ENCODE measurements around the gene CCL1. TPM values are rescaled to one million over a fixed set of nuclear protein-coding genes. Genes with fewer than 3 reads are reported as not detected.

CCL1 gene
- total and polyA plus RNA-seq, 2 experiments from 2014 or later, result not detected

DNA sequence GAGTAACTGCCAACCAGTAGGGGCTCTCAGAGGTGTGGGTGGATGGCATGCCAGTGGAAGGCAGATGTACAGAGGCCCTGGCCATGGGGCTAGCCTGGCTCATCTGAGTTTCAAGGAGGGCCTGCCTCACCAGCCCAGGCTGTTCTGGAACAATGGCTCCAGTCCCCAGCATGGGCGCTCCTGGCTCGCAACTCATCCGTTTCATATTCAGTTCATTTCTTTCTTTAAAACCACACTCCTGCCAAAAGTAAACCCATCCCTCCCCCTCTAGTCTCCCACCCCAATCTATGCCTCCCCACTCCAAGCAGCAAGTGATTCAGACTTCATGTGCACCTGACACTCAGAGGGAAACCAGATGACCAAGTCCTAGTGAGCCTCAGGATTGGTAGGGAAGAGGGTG lies 4.4 kb downstream of the CCL1 start:
- Histone ChIP-seq H3K4me3 (no peak overlapping the region), H3K79me2 (replicated peaks; ENCODE audit: insufficient read depth) (no peaks in the 10 kb centered on the region), H2AFZ (no peak overlapping the region), H3K4me1 (ENCODE audit: insufficient read depth) (no peaks in the 10 kb centered on the region), H3F3A (replicated peaks; ENCODE audit: low read depth) (no peaks in the 10 kb centered on the region), H3K27me3 (ENCODE audit: insufficient read depth) (no peaks in the 10 kb centered on the region), H3K36me3 (ENCODE audit: insufficient read depth) (no peaks in the 10 kb centered on the region), H3K9me2 (ENCODE audit: insufficient read depth) (peaks cover 4% of the 10 kb centered on the region; the same call in 1 of the 2 replicates), H3K4me2 (no peak overlapping the region), H3K27ac (ENCODE audit: low read depth) (no peak overlapping the region), H4K20me1 (replicated peaks; ENCODE audit: insufficient read depth) (no peaks in the 10 kb centered on the region)
- H3K4me1 Mint-ChIP-seq, result no peaks in the 10 kb centered on the region
- ATAC-seq, result no peak
- H3K27ac Mint-ChIP-seq, result no peak overlapping the region
- TF ChIP-seq, protein P1, sequence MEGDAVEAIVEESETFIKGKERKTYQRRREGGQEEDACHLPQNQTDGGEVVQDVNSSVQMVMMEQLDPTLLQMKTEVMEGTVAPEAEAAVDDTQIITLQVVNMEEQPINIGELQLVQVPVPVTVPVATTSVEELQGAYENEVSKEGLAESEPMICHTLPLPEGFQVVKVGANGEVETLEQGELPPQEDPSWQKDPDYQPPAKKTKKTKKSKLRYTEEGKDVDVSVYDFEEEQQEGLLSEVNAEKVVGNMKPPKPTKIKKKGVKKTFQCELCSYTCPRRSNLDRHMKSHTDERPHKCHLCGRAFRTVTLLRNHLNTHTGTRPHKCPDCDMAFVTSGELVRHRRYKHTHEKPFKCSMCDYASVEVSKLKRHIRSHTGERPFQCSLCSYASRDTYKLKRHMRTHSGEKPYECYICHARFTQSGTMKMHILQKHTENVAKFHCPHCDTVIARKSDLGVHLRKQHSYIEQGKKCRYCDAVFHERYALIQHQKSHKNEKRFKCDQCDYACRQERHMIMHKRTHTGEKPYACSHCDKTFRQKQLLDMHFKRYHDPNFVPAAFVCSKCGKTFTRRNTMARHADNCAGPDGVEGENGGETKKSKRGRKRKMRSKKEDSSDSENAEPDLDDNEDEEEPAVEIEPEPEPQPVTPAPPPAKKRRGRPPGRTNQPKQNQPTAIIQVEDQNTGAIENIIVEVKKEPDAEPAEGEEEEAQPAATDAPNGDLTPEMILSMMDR (conservative IDR thresholded peaks at IDR 0.05; ENCODE audit: low read depth in 2 of 2), result no peak
- TF ChIP-seq, protein P2, sequence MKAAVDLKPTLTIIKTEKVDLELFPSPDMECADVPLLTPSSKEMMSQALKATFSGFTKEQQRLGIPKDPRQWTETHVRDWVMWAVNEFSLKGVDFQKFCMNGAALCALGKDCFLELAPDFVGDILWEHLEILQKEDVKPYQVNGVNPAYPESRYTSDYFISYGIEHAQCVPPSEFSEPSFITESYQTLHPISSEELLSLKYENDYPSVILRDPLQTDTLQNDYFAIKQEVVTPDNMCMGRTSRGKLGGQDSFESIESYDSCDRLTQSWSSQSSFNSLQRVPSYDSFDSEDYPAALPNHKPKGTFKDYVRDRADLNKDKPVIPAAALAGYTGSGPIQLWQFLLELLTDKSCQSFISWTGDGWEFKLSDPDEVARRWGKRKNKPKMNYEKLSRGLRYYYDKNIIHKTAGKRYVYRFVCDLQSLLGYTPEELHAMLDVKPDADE (IDR thresholded peaks at IDR 0.05), result no peak
- no peak for TF ChIP-seq STAT1 (IDR thresholded peaks at IDR 0.05; ENCODE audit: unreplicated experiment)
- no peak for TF ChIP-seq JUNB (IDR thresholded peaks at IDR 0.05; ENCODE audit: unreplicated experiment)
- TF ChIP-seq POLR2AphosphoS5 (IDR thresholded peaks at IDR 0.05; ENCODE audit: low read depth), result no peak
- TF ChIP-seq NANOG (IDR thresholded peaks at IDR 0.05; ENCODE audit: borderline replicate concordance), result no peak
- no peak for TF ChIP-seq ZNF114 (CRISPR knock-in tag; IDR thresholded peaks at IDR 0.05)
- TF ChIP-seq ZNF331 (CRISPR knock-in tag; IDR thresholded peaks at IDR 0.05; ENCODE audit: low read depth), result no peak
- no peak for TF ChIP-seq CREB1 (CRISPR knock-in tag; IDR thresholded peaks at IDR 0.05; ENCODE audit: low read depth)
- TF ChIP-seq, protein P3, sequence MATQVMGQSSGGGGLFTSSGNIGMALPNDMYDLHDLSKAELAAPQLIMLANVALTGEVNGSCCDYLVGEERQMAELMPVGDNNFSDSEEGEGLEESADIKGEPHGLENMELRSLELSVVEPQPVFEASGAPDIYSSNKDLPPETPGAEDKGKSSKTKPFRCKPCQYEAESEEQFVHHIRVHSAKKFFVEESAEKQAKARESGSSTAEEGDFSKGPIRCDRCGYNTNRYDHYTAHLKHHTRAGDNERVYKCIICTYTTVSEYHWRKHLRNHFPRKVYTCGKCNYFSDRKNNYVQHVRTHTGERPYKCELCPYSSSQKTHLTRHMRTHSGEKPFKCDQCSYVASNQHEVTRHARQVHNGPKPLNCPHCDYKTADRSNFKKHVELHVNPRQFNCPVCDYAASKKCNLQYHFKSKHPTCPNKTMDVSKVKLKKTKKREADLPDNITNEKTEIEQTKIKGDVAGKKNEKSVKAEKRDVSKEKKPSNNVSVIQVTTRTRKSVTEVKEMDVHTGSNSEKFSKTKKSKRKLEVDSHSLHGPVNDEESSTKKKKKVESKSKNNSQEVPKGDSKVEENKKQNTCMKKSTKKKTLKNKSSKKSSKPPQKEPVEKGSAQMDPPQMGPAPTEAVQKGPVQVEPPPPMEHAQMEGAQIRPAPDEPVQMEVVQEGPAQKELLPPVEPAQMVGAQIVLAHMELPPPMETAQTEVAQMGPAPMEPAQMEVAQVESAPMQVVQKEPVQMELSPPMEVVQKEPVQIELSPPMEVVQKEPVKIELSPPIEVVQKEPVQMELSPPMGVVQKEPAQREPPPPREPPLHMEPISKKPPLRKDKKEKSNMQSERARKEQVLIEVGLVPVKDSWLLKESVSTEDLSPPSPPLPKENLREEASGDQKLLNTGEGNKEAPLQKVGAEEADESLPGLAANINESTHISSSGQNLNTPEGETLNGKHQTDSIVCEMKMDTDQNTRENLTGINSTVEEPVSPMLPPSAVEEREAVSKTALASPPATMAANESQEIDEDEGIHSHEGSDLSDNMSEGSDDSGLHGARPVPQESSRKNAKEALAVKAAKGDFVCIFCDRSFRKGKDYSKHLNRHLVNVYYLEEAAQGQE (IDR thresholded peaks at IDR 0.05; ENCODE audit: unreplicated experiment), result no peak
- no peak for TF ChIP-seq EZH2 (IDR thresholded peaks at IDR 0.05; ENCODE audit: low read depth, unreplicated experiment)
- TF ChIP-seq, protein P4, sequence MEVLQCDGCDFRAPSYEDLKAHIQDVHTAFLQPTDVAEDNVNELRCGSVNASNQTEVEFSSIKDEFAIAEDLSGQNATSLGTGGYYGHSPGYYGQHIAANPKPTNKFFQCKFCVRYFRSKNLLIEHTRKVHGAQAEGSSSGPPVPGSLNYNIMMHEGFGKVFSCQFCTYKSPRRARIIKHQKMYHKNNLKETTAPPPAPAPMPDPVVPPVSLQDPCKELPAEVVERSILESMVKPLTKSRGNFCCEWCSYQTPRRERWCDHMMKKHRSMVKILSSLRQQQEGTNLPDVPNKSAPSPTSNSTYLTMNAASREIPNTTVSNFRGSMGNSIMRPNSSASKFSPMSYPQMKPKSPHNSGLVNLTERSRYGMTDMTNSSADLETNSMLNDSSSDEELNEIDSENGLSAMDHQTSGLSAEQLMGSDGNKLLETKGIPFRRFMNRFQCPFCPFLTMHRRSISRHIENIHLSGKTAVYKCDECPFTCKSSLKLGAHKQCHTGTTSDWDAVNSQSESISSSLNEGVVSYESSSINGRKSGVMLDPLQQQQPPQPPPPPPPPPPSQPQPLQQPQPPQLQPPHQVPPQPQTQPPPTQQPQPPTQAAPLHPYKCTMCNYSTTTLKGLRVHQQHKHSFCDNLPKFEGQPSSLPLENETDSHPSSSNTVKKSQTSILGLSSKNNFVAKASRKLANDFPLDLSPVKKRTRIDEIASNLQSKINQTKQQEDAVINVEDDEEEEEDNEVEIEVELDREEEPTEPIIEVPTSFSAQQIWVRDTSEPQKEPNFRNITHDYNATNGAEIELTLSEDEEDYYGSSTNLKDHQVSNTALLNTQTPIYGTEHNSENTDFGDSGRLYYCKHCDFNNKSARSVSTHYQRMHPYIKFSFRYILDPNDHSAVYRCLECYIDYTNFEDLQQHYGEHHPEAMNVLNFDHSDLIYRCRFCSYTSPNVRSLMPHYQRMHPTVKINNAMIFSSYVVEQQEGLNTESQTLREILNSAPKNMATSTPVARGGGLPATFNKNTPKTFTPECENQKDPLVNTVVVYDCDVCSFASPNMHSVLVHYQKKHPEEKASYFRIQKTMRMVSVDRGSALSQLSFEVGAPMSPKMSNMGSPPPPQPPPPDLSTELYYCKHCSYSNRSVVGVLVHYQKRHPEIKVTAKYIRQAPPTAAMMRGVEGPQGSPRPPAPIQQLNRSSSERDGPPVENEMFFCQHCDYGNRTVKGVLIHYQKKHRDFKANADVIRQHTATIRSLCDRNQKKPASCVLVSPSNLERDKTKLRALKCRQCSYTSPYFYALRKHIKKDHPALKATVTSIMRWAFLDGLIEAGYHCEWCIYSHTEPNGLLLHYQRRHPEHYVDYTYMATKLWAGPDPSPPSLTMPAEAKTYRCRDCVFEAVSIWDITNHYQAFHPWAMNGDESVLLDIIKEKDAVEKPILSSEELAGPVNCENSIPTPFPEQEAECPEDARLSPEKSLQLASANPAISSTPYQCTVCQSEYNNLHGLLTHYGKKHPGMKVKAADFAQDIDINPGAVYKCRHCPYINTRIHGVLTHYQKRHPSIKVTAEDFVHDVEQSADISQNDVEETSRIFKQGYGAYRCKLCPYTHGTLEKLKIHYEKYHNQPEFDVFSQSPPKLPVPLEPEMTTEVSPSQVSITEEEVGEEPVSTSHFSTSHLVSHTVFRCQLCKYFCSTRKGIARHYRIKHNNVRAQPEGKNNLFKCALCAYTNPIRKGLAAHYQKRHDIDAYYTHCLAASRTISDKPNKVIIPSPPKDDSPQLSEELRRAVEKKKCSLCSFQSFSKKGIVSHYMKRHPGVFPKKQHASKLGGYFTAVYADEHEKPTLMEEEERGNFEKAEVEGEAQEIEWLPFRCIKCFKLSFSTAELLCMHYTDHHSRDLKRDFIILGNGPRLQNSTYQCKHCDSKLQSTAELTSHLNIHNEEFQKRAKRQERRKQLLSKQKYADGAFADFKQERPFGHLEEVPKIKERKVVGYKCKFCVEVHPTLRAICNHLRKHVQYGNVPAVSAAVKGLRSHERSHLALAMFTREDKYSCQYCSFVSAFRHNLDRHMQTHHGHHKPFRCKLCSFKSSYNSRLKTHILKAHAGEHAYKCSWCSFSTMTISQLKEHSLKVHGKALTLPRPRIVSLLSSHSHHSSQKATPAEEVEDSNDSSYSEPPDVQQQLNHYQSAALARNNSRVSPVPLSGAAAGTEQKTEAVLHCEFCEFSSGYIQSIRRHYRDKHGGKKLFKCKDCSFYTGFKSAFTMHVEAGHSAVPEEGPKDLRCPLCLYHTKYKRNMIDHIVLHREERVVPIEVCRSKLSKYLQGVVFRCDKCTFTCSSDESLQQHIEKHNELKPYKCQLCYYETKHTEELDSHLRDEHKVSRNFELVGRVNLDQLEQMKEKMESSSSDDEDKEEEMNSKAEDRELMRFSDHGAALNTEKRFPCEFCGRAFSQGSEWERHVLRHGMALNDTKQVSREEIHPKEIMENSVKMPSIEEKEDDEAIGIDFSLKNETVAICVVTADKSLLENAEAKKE (CRISPR knock-in tag; IDR thresholded peaks at IDR 0.05), result no peak
- no peak for TF ChIP-seq EZH2phosphoT487 (IDR thresholded peaks at IDR 0.05; ENCODE audit: unreplicated experiment)
- no peaks in the 10 kb centered on the region for H3K36me3 Mint-ChIP-seq (ENCODE audit: low read depth)
- H3K9me3 Mint-ChIP-seq, result peaks cover 2% of the 10 kb centered on the region; the same call in 2 of the 3 replicates
- H3K4me3 Mint-ChIP-seq, result no peak overlapping the region
- DNase-seq (ENCODE audit: low spot score), result no peak
- no peaks in the 10 kb centered on the region for H3K27me3 Mint-ChIP-seq (ENCODE audit: insufficient read depth, low read depth, poor library complexity)
